SK-N-MC (cell line): ENCODE data around the gene TCF7L1.

Experiments
- DNase-seq: peaks from one replicate; pipeline ENCODE4 v3.0.0-alpha.2; 2011; ENCODE audit warnings: low read depth, low spot score
- H3K27ac ChIP-seq: fragments of 200-600 bp; sonication (generic); 2 replicates; pipeline ENCODE4 v1.5.1; 2016; ENCODE audit warnings: mixed run types
- H3K36me3 ChIP-seq: fragments of 200-600 bp; sonication (generic); 2 replicates; pipeline ENCODE4 v1.6.1; 2017; ENCODE audit warnings: antibody characterized with exemption, low read length, mixed read lengths; ENCODE audit not compliant: insufficient read depth
- H3K4me3 ChIP-seq: fragments of 200-600 bp; sonication (generic); 2 replicates; pipeline ENCODE4 v1.5.1; 2016
- H3K9ac ChIP-seq: fragments of 200-600 bp; sonication (generic); 2 replicates; pipeline ENCODE4 v1.8.0; 2017; ENCODE audit warnings: mixed run types, mixed read lengths; ENCODE audit not compliant: insufficient read length
- H3K9me3 ChIP-seq: fragments of 200-600 bp; sonication (generic); 2 replicates; pipeline ENCODE4 v1.6.1; 2017; ENCODE audit warnings: low read depth, mild to moderate bottlenecking, antibody characterized with exemption, low read length, moderate library complexity, mixed read lengths
- EZH2 ChIP-seq: fragments of 200-600 bp; sonication (generic); IDR thresholded peaks from one replicate; pipeline ENCODE4 v1.6.1; 2017; ENCODE audit warnings: antibody characterized with exemption
- FOXP2 ChIP-seq: optimal IDR thresholded peaks from 2 replicates; pipeline ENCODE3; 2011; ENCODE audit warnings: mild to moderate bottlenecking, moderate library complexity; ENCODE audit not compliant: insufficient read depth; ENCODE audit errors: extremely low read length, control extremely low read depth
- POLR2AphosphoS5 ChIP-seq: IDR thresholded peaks from 2 replicates; pipeline ENCODE4 v1.6.1; 2012; ENCODE audit warnings: mild to moderate bottlenecking, low read depth, low read length, borderline replicate concordance

Gene TCF7L1

GRCh38 chr2:85257970-85258605 lies 124.9 kb downstream of the TCF7L1 start:
- Histone ChIP-seq H3K9me3 (no peaks in the 10 kb centered on the region), H3K4me3 (peak overlapping the region; percentile 55; the same call in 1 of the 2 replicates), H3K36me3 (no peaks in the 10 kb centered on the region), H3K27ac (peak overlapping the region; percentile 95), H3K9ac (no peak overlapping the region)
- no peak for DNase-seq
- TF ChIP-seq POLR2AphosphoS5 (no peak), EZH2 (no peak), FOXP2 (no peak)

DNA sequence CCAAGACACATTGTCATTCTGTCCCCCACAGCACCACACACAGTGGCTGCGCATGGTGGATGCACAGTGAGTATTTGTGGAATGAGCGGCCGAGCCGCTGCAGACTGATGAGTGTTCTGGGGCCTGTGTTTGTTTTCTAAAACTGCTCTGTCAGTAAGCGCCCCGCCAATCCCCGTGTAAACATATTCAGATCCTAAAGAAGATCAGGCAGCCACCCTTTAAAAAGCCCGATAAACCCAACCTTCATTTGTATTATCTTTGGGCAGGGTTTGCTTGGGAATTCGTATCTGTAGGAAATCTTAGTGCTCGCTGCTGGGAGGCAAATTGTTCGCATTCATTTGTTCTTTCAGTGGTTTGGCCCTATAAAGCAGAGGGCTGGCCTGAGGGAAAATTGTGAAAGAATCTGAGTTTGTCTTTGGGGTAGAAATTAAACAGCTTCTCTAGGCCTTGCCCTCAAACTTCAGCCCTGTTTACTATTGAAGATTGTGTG lies 126.0 kb downstream of the TCF7L1 start:
- Histone ChIP-seq H3K9ac (peak overlapping the region; percentile 60), H3K4me3 (peak overlapping the region; percentile 55), H3K27ac (peak overlapping the region; percentile 95), H3K36me3 (no peaks in the 10 kb centered on the region), H3K9me3 (no peaks in the 10 kb centered on the region)
- peak; percentile 90 for DNase-seq
- no peak for TF ChIP-seq EZH2
- TF ChIP-seq POLR2AphosphoS5, result peak; percentile 42; the same call in 1 of the 2 replicates

DNA sequence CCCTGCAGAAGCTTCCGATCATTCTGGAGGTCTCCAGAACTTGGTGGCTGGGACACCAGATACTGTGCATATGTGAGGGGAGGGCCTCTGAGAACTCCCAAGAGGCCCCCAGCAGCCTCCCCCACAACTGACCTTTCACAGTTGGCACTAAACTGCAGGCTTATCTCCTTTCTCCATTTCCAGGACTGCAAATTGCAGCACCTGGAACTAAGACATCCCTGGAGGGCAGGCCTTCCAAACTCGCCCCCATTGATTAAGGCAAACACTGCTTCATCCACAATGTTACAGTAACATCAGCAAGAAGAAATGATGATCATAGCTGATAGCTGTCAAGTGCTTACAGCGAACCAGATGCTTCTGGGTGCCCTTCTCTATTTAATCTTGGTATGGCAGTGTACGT lies 126.7 kb downstream of the TCF7L1 start:
- Histone ChIP-seq H3K9me3 (no peaks in the 10 kb centered on the region), H3K4me3 (peak overlapping the region; percentile 55; the same call in 1 of the 2 replicates), H3K9ac (peak overlapping the region; percentile 60), H3K27ac (peak overlapping the region; percentile 95), H3K36me3 (no peaks in the 10 kb centered on the region)
- TF ChIP-seq POLR2AphosphoS5 (no peak), EZH2 (no peak), FOXP2 (no peak)
- DNase-seq, result no peak

GRCh38 chr2:85263591-85263990 lies 130.4 kb downstream of the TCF7L1 start:
- TF ChIP-seq POLR2AphosphoS5, result no peak
- TF ChIP-seq FOXP2, result no peak
- TF ChIP-seq EZH2, result no peak

GRCh38 chr2:85264471-85264870 lies 131.3 kb downstream of the TCF7L1 start:
- H3K36me3 ChIP-seq, result no peaks in the 10 kb centered on the region
- no peak for DNase-seq
- no peaks in the 10 kb centered on the region; the same call in 1 of the 2 replicates for H3K9me3 ChIP-seq
- H3K9ac ChIP-seq, result no peak overlapping the region
- TF ChIP-seq FOXP2, result no peak
- TF ChIP-seq POLR2AphosphoS5, result no peak
- TF ChIP-seq EZH2, result no peak
- H3K4me3 ChIP-seq, result peak overlapping the region; percentile 20; the same call in 1 of the 2 replicates
- H3K27ac ChIP-seq, result peak overlapping the region; percentile 69

More at GRCh38 chr2:85263591-85263990, 130.4 kb downstream of the TCF7L1 start:
- Histone ChIP-seq H3K27ac (no peak overlapping the region), H3K9ac (no peak overlapping the region), H3K36me3 (no peaks in the 10 kb centered on the region), H3K4me3 (no peak overlapping the region), H3K9me3 (no peaks in the 10 kb centered on the region; the same call in 1 of the 2 replicates)
- no peak for DNase-seq

DNA sequence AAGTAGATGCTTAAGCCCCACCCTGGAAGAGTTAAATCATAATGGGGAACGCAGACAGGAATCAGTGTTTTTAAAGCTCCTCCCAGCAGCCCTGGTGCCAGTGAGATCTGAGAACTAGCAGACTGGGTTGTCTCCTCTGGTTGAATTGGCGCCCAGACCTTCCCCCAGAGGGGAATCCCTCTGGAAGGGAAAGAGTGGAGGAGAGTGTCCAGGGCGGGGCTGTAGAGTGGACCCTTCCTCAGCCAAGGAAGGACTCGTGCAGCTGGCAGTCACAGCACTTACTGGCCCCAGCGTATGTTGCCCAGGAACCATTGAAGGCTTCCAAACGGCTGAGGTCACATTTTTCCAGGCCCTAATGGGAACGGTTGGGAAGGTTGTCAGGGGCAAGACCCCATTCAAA lies 132.1 kb downstream of the TCF7L1 start:
- no peak for DNase-seq
- H3K4me3 ChIP-seq, result no peak overlapping the region

GRCh38 chr2:85266146-85267041 lies 133.2 kb downstream of the TCF7L1 start:
- Histone ChIP-seq H3K9ac (no peak overlapping the region), H3K36me3 (no peaks in the 10 kb centered on the region), H3K27ac (peak overlapping the region; percentile 54), H3K4me3 (no peak overlapping the region), H3K9me3 (no peaks in the 10 kb centered on the region; the same call in 1 of the 2 replicates)
- no peak for TF ChIP-seq POLR2AphosphoS5
- no peak for TF ChIP-seq FOXP2
- no peak for TF ChIP-seq EZH2
- no peak for DNase-seq

More for the DNA sequence above, 132.1 kb downstream of the TCF7L1 start:
- Histone ChIP-seq H3K36me3 (no peaks in the 10 kb centered on the region), H3K9me3 (no peaks in the 10 kb centered on the region; the same call in 1 of the 2 replicates), H3K9ac (no peak overlapping the region), H3K27ac (peak overlapping the region; percentile 69; the same call in 1 of the 2 replicates)
- TF ChIP-seq EZH2 (no peak), FOXP2 (no peak), POLR2AphosphoS5 (no peak)

GRCh38 chr2:85269959-85270358 lies 136.8 kb downstream of the TCF7L1 start:
- Histone ChIP-seq H3K9me3 (no peaks in the 10 kb centered on the region; the same call in 1 of the 2 replicates), H3K4me3 (0 out of 2 replicates have a peak overlapping the region, but pooled peaks have one; percentile 4), H3K36me3 (no peaks in the 10 kb centered on the region), H3K27ac (no peak overlapping the region), H3K9ac (peak overlapping the region; percentile 20)
- DNase-seq, result no peak
- TF ChIP-seq FOXP2, result no peak
- no peak for TF ChIP-seq POLR2AphosphoS5
- TF ChIP-seq EZH2, result no peak
